HK-2 (cell line): ENCODE measurements around the gene ZDHHC11B.
"Not testable (repeated sequence)": the region's sequence is repeated elsewhere in the genome, so short reads cannot be mapped to it uniquely, and the experiment has no call there.

Source experiments
- DNase-seq: peaks from one replicate; pipeline ENCODE4 v3.0.0-alpha.2; 2018; ENCODE audit not compliant: unreplicated experiment

The ZDHHC11B gene

GRCh38 chr5:717143-717542, 67.4 kb downstream of the ZDHHC11B start:
- no peak for DNase-seq

GRCh38 chr5:716740-717139, 67.8 kb downstream of the ZDHHC11B start:
- not testable (repeated sequence) for DNase-seq

- DNase-seq: not testable (repeated sequence)
These were observed 68.9 kb downstream of the ZDHHC11B start for GRCh38 chr5:715636-716035.

- DNase-seq: not testable (repeated sequence)
These were observed 70.1 kb downstream of the ZDHHC11B start for GRCh38 chr5:714215-715118.

- not testable (repeated sequence) for DNase-seq
These were observed 70.8 kb downstream of the ZDHHC11B start for GRCh38 chr5:713686-714085.

GRCh38 chr5:708848-709517, 75.5 kb downstream of the ZDHHC11B start:
- DNase-seq: not testable (repeated sequence)

GRCh38 chr5:708374-708773, 76.2 kb downstream of the ZDHHC11B start:
- DNase-seq: not testable (repeated sequence)

- DNase-seq: not testable (repeated sequence)
These were observed 78.4 kb downstream of the ZDHHC11B start for GRCh38 chr5:706127-706526.

- not testable (repeated sequence) for DNase-seq
These were observed 87.5 kb downstream of the ZDHHC11B start for GRCh38 chr5:696753-697702.

GRCh38 chr5:696191-696590, 88.3 kb downstream of the ZDHHC11B start:
- not testable (repeated sequence) for DNase-seq

- not testable (repeated sequence) for DNase-seq
These were observed 89.1 kb downstream of the ZDHHC11B start for GRCh38 chr5:695475-695874.

GRCh38 chr5:694042-694431, 90.5 kb downstream of the ZDHHC11B start:
- DNase-seq: not testable (repeated sequence)

- DNase-seq: peak; percentile 86
These were observed 91.1 kb downstream of the ZDHHC11B start, which contains the start of gene TPPP for GRCh38 chr5:693271-694041. Gene TPPP (minus strand): TSS chr5:693352. CDS start chr5:678060, 15,292 bp downstream.

- peak; percentile 27 for DNase-seq
These were observed 91.9 kb downstream of the ZDHHC11B start for GRCh38 chr5:692529-693041.

- no peak for DNase-seq
These were observed 92.6 kb downstream of the ZDHHC11B start for GRCh38 chr5:691817-692528.

- not testable (repeated sequence) for DNase-seq
These were observed 93.5 kb downstream of the ZDHHC11B start for GRCh38 chr5:691049-691448.

- DNase-seq: not testable (repeated sequence)
These were observed 94.2 kb downstream of the ZDHHC11B start for GRCh38 chr5:690293-690692.

GRCh38 chr5:688348-689010, 96.0 kb downstream of the ZDHHC11B start:
- DNase-seq: not testable (repeated sequence)

- DNase-seq: not testable (repeated sequence)
These were observed 97.6 kb downstream of the ZDHHC11B start for GRCh38 chr5:686936-687335.
